HG03439 (cell line): ENCODE measurements around the gene HPCA.

Experiments used
- ATAC-seq: cut with Tn5 transposase; IDR thresholded peaks from one replicate; pipeline ENCODE4 v1.9.1; 2021; ENCODE audit warnings: mild to moderate bottlenecking, moderate library complexity; ENCODE audit not compliant: unreplicated experiment

Gene HPCA

GRCh38 chr1:32928285-32928684 is 42.0 kb downstream of the HPCA start:
- no peak for ATAC-seq

- no peak for ATAC-seq
These were observed 42.4 kb downstream of the HPCA start for GRCh38 chr1:32928715-32929114.

GRCh38 chr1:32929366-32929765 is 43.1 kb downstream of the HPCA start:
- ATAC-seq = no peak

- ATAC-seq = no peak
These were observed 45.5 kb downstream of the HPCA start for GRCh38 chr1:32931760-32932159.

GRCh38 chr1:32933742-32934322 is 47.5 kb downstream of the HPCA start:
- ATAC-seq = no peak

GRCh38 chr1:32934535-32934934 is 48.2 kb downstream of the HPCA start:
- no peak for ATAC-seq

- ATAC-seq = no peak
These were observed 50.8 kb downstream of the HPCA start for GRCh38 chr1:32937061-32937460.

GRCh38 chr1:32939655-32940371 is 53.5 kb downstream of the HPCA start:
- no peak for ATAC-seq

GRCh38 chr1:32944180-32944579 is 57.9 kb downstream of the HPCA start:
- no peak for ATAC-seq
